Smooth muscle cell (in vitro differentiated cells): ENCODE results near the gene KCNAB2. TPM values are rescaled to one million over a fixed set of nuclear protein-coding genes. Genes with fewer than 3 reads are reported as not detected.

ENCODE experiments used
- DNase-seq: peaks from one replicate; lab custom pipeline; 2025; ENCODE audit not compliant: unreplicated experiment; lab: John Stamatoyannopoulos, UW
- H2AFZ ChIP-seq: fragments of 200-600 bp; sonication (generic); 2 replicates; pipeline ENCODE4 v1.6.0; 2016; ENCODE audit warnings: antibody characterized with exemption, low read depth, mild to moderate bottlenecking
- H3F3A ChIP-seq: fragments of 200-600 bp; sonication (generic); 2 replicates; pipeline ENCODE4 v1.6.0; 2017; ENCODE audit warnings: antibody characterized with exemption, low read depth
- H3K27ac ChIP-seq: fragments of 200-600 bp; sonication (generic); 2 replicates; pipeline ENCODE4 v1.5.1; 2016; ENCODE audit warnings: low read depth, mild to moderate bottlenecking
- H3K27me3 ChIP-seq: fragments of 200-600 bp; sonication (generic); 2 replicates; pipeline ENCODE4 v1.6.1; 2016; ENCODE audit warnings: low read depth, mild to moderate bottlenecking
- H3K36me3 ChIP-seq: fragments of 200-600 bp; sonication (generic); 2 replicates; pipeline ENCODE4 v1.5.1; 2016; ENCODE audit warnings: low read depth
- H3K4me1 ChIP-seq: fragments of 200-600 bp; sonication (generic); 2 replicates; pipeline ENCODE4 v1.5.1; 2016; ENCODE audit warnings: low read depth
- H3K4me2 ChIP-seq: fragments of 200-600 bp; sonication (generic); 2 replicates; pipeline ENCODE4 v1.6.0; 2016; ENCODE audit warnings: mild to moderate bottlenecking
- H3K4me3 ChIP-seq: fragments of 200-600 bp; sonication (generic); 2 replicates; pipeline ENCODE4 v1.5.1; 2016; ENCODE audit warnings: mild to moderate bottlenecking
- H3K79me2 ChIP-seq: fragments of 200-600 bp; sonication (generic); 2 replicates; pipeline ENCODE4 v1.6.0; 2016; ENCODE audit warnings: low read depth, mild to moderate bottlenecking
- H3K9ac ChIP-seq: fragments of 200-600 bp; sonication (generic); 2 replicates; pipeline ENCODE4 v1.6.0; 2016; ENCODE audit warnings: low read depth
- H3K9me3 ChIP-seq: fragments of 200-600 bp; sonication (generic); replicated peaks from 2 replicates; pipeline ENCODE4 v1.5.1; 2016; ENCODE audit warnings: low read depth
- H4K20me1 ChIP-seq: fragments of 200-600 bp; sonication (generic); 2 replicates; pipeline ENCODE4 v1.6.0; 2016; ENCODE audit warnings: low read depth
- CTCF ChIP-seq: fragments of 200-600 bp; sonication (generic); IDR thresholded peaks from 2 replicates; pipeline ENCODE4 v1.5.1; 2017; ENCODE audit warnings: borderline replicate concordance, mild to moderate bottlenecking, antibody characterized with exemption; ENCODE audit not compliant: insufficient read depth, poor library complexity, severe bottlenecking
- WGBS: methylation state at CpG from one replicate; pipeline ENCODE4 v1.1.7; 2016; ENCODE audit warnings: low lambda C conversion rate; 5-methylcytosine and 5-hydroxymethylcytosine counted together
- polyA plus RNA-seq: library from polyadenylated mRNA; unstranded; fragments of >200 nt; fragmentation: Nextera tagmentation; extraction: Ambion mirVana; gene quantifications from 2 replicates; pipeline ENCODE4 v1.2.1, GENCODE V29; 2016
- total RNA-seq: library from RNA; depleted of rRNA; stranded (reverse); fragments of >200 nt; gene quantifications from 2 replicates; pipeline ENCODE4 v1.2.3, GENCODE V29; 2014

The KCNAB2 gene
- total and polyA plus RNA-seq, 2 experiments from 2014 or later: 3.6 to 3.9 TPM

DNA sequence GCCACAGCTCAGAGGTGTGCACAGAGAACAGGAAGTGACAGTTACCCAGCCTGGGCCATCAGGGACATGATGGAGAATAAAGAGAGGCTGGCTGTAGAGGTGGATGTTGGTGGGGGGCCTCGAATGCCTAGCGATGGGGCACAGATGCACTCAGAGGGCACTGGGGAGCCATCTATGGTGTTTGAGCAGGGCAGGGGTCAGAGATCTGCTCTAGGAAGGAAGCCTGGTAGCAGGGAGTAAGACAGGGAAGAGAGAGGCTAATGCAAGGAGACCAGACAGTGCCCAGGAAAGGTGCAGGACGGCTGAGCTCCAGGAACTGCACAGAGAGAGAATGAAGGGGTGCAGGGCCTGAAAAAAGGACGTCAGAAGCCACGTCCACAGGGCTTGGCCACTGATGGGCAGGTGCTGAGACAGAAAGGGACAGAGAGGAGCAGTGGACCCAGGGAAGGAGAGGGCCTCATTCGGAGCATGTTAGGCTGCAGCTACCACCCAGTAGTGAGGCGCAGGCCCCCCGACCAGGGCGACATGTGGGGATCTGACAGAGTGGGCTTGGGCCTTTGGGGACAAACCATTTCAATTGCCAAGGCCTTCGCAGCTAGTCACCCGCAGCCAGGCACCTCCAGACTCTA lies 1.1 kb upstream of the KCNAB2 start:
- H3K4me2 ChIP-seq: no peak overlapping the region
- no peaks in the 10 kb centered on the region for H3K36me3 ChIP-seq
- no peaks in the 10 kb centered on the region for H3K27me3 ChIP-seq
- no peak overlapping the region for H3K4me3 ChIP-seq
- no peak for TF ChIP-seq CTCF
- no peaks in the 10 kb centered on the region for H3F3A ChIP-seq
- DNase-seq: no peak
- H3K27ac ChIP-seq: no peak overlapping the region
- 88% methylated on average over 11 of the region's 11 CpGs for WGBS
- H2AFZ ChIP-seq: no peak overlapping the region
- H3K79me2 ChIP-seq: no peaks in the 10 kb centered on the region
- no peaks in the 10 kb centered on the region for H4K20me1 ChIP-seq
- no peak overlapping the region for H3K9ac ChIP-seq
- no peaks in the 10 kb centered on the region for H3K9me3 ChIP-seq
- no peaks in the 10 kb centered on the region for H3K4me1 ChIP-seq

DNA sequence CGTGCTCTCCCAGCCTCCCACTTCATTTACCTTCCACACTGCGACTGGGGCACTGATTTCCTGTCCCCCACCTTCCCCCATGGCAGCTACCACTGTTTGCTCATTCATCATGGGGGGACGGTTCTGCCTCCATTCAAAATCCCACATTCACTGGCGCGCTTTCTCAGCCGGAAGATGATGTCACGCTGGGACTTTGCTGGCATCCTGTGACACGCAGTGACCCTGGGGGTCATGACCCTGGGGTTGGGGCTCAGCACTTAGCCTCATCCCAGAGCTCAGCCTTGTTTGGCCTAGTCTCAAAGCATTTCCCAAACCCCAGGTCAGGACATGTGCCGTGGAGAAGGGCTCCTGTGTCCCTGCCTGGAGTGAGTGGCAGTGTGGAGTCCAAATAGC lies 582 bp upstream of the KCNAB2 start:
- 88% methylated on average over 9 of the region's 9 CpGs for WGBS
- Histone ChIP-seq H3K4me3 (no peak overlapping the region), H3F3A (no peaks in the 10 kb centered on the region), H3K4me1 (no peaks in the 10 kb centered on the region), H3K9me3 (no peaks in the 10 kb centered on the region), H3K4me2 (no peak overlapping the region), H3K27ac (no peak overlapping the region), H3K79me2 (no peaks in the 10 kb centered on the region), H2AFZ (no peak overlapping the region), H4K20me1 (no peaks in the 10 kb centered on the region), H3K27me3 (no peaks in the 10 kb centered on the region), H3K9ac (no peak overlapping the region), H3K36me3 (no peaks in the 10 kb centered on the region)
- no peak for DNase-seq
- no peak for TF ChIP-seq CTCF

DNA sequence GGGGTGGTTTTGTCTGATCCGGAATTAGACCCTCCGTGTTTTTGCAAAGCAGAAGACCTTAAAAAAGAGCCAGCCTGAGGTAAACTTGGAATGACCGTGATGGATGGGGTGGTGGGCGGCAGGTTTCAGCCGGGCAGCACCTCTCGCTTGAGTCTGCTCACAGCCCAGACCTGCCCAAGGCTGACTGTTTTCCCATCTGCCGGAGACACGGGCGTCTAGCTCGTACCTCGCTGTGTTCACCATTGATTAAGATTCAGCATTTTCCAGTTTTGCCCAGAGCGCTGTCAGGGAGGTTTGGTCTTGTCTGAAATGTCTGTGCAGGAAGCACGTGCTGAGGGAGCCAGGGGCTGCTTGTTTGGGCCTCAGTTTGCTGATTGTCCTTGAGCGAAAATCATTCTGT lies 591 bp downstream of the KCNAB2 start:
- TF ChIP-seq CTCF: no peak
- Histone ChIP-seq H3K36me3 (no peaks in the 10 kb centered on the region), H2AFZ (no peak overlapping the region), H3K4me3 (no peak overlapping the region), H3K4me1 (no peaks in the 10 kb centered on the region), H3K27ac (no peak overlapping the region), H3K4me2 (no peak overlapping the region), H3F3A (no peaks in the 10 kb centered on the region), H3K9me3 (no peaks in the 10 kb centered on the region), H3K27me3 (peaks cover 3% of the 10 kb centered on the region), H3K9ac (no peak overlapping the region), H3K79me2 (no peaks in the 10 kb centered on the region), H4K20me1 (no peaks in the 10 kb centered on the region)
- 93% methylated on average over 14 of the region's 14 CpGs for WGBS
- no peak for DNase-seq
